GM12865 (cell line): ENCODE data around the gene PYGO2.
"Not testable (repeated sequence)": the region's sequence is repeated elsewhere in the genome, so short reads cannot be mapped to it uniquely, and the experiment has no call there.

Experiments
- DNase-seq: peaks from one replicate; pipeline ENCODE4 v3.0.0; 2010; ENCODE audit warnings: low read depth
- H3K4me3 ChIP-seq: 2 replicates; pipeline ENCODE4 v1.5.1; 2011; ENCODE audit warnings: mild to moderate bottlenecking, low read depth, low read length, control low read depth
- CTCF ChIP-seq: IDR thresholded peaks from 2 replicates; pipeline ENCODE4 v1.5.1; 2011; ENCODE audit warnings: low read length, control low read depth, low read depth, inconsistent platforms; ENCODE audit not compliant: insufficient read depth; ENCODE audit errors: missing control alignments

Gene PYGO2

GRCh38 chr1:155000411-155000725 is 38.8 kb upstream of the PYGO2 start:
- TF ChIP-seq CTCF: no peak
- peak overlapping the region; percentile 84 for H3K4me3 ChIP-seq
- peak; percentile 44 for DNase-seq

- TF ChIP-seq CTCF: no peak
- peak overlapping the region; percentile 84 for H3K4me3 ChIP-seq
- DNase-seq: peak; percentile 81
These were observed 38.2 kb upstream of the PYGO2 start for GRCh38 chr1:154999571-155000410.

- peak; percentile 97 for TF ChIP-seq CTCF
- H3K4me3 ChIP-seq: peak overlapping the region; percentile 84
- peak; percentile 93 for DNase-seq
These were observed 37.4 kb upstream of the PYGO2 start for GRCh38 chr1:154998818-154999570.

- DNase-seq: no peak
- TF ChIP-seq CTCF: peak; percentile 22
- H3K4me3 ChIP-seq: peak overlapping the region; percentile 84
These were observed 36.7 kb upstream of the PYGO2 start for GRCh38 chr1:154998201-154998780.

GRCh38 chr1:154996966-154997701 is 35.6 kb upstream of the PYGO2 start:
- no peak overlapping the region for H3K4me3 ChIP-seq
- no peak for TF ChIP-seq CTCF
- DNase-seq: no peak

GRCh38 chr1:154995301-154995983 is 33.9 kb upstream of the PYGO2 start:
- H3K4me3 ChIP-seq, DNase-seq: not testable (repeated sequence)
- TF ChIP-seq CTCF: peak; percentile 10
